ENCODE results near the gene HBB.

HBB gene

GRCh38 chr11:5246772-5247471, 20.1 kb upstream of the HBB start:
- DNase-seq = no peak

- no peak for DNase-seq
These were observed 18.3 kb upstream of the HBB start for GRCh38 chr11:5245155-5245554.

GRCh38 chr11:5243816-5244180, 16.9 kb upstream of the HBB start:
- DNase-seq = no peak

- no peak for DNase-seq
These were observed 16.3 kb upstream of the HBB start for GRCh38 chr11:5242933-5243815.

- no peak for DNase-seq
These were observed 15.3 kb upstream of the HBB start for GRCh38 chr11:5242208-5242607.

GRCh38 chr11:5241458-5241857, 14.6 kb upstream of the HBB start:
- DNase-seq = no peak

- no peak for DNase-seq
These were observed 13.6 kb upstream of the HBB start for GRCh38 chr11:5240458-5240857.

GRCh38 chr11:5240056-5240455, 13.2 kb upstream of the HBB start:
- DNase-seq = no peak

- no peak for DNase-seq
These were observed 12.2 kb upstream of the HBB start for GRCh38 chr11:5239046-5239445.

- no peak for DNase-seq
These were observed 11.6 kb upstream of the HBB start for GRCh38 chr11:5238486-5238885.

GRCh38 chr11:5237420-5237819, 10.5 kb upstream of the HBB start:
- DNase-seq = no peak

GRCh38 chr11:5235364-5236095, 8.7 kb upstream of the HBB start:
- no peak for DNase-seq

GRCh38 chr11:5234381-5234834, 7.5 kb upstream of the HBB start, which contains the start of gene HBD:
TSS of gene HBD (minus strand) at chr11:5234483. CDS start at chr11:5234433, 50 bp downstream.
- DNase-seq = no peak

GRCh38 chr11:5233307-5233706, 6.4 kb upstream of the HBB start:
- DNase-seq = no peak

GRCh38 chr11:5232821-5233220, 6.0 kb upstream of the HBB start:
- no peak for DNase-seq

GRCh38 chr11:5232176-5232575, 5.3 kb upstream of the HBB start:
- no peak for DNase-seq

- DNase-seq = no peak
These were observed 4.2 kb upstream of the HBB start for GRCh38 chr11:5231111-5231510.

- DNase-seq = no peak
These were observed 3.4 kb upstream of the HBB start for GRCh38 chr11:5230266-5230665.

GRCh38 chr11:5229796-5230195, 2.9 kb upstream of the HBB start:
- DNase-seq = no peak

- DNase-seq = no peak
These were observed 2.5 kb upstream of the HBB start for GRCh38 chr11:5229356-5229755.

- DNase-seq = no peak
These were observed 1.3 kb upstream of the HBB start for GRCh38 chr11:5228124-5228523.

- DNase-seq = no peak
These were observed 810 bp upstream of the HBB start for GRCh38 chr11:5227681-5228080.

GRCh38 chr11:5225480-5225871, 1.4 kb downstream of the HBB start:
- DNase-seq = no peak
